Progenitor cell of endocrine pancreas (in vitro differentiated cells): ENCODE measurements around the gene FOLR2. TPM values are rescaled to one million over a fixed set of nuclear protein-coding genes. Genes with fewer than 3 reads are reported as not detected.

ENCODE experiments used
- DNase-seq: peaks from one replicate; pipeline ENCODE4 v3.0.0; 2021; ENCODE audit warnings: low spot score; ENCODE audit not compliant: unreplicated experiment
- H3K27ac Mint-ChIP-seq: 2 replicates; pipeline ENCODE4 v1.8.0; 2021; ENCODE audit warnings: mild to moderate bottlenecking, moderate library complexity, mixed read lengths
- H3K27me3 Mint-ChIP-seq: 2 replicates; pipeline ENCODE4 v1.8.0; 2021; ENCODE audit warnings: mixed read lengths
- H3K36me3 Mint-ChIP-seq: 2 replicates; pipeline ENCODE4 v1.8.0; 2022; ENCODE audit warnings: mixed read lengths; ENCODE audit not compliant: insufficient read depth
- H3K4me1 Mint-ChIP-seq: 2 replicates; pipeline ENCODE4 v1.8.0; 2021; ENCODE audit warnings: low read depth, mixed read lengths
- H3K4me3 Mint-ChIP-seq: 2 replicates; pipeline ENCODE4 v1.8.0; 2021; ENCODE audit warnings: low read depth, mild to moderate bottlenecking, moderate library complexity, mixed read lengths
- H3K9me3 Mint-ChIP-seq: 2 replicates; pipeline ENCODE4 v1.8.0; 2021; ENCODE audit warnings: low read depth, mixed read lengths
- total RNA-seq: library from RNA; stranded (reverse); gene quantifications from 2 replicates; pipeline ENCODE4 v1.2.1, GENCODE V29; 2021
- TF ChIP-seq, protein P1 (sequence below): fragments of 200-600 bp; sonication (generic); IDR thresholded peaks from one replicate; pipeline ENCODE4 v1.5.0; 2021; ENCODE audit warnings: antibody characterized with exemption, mild to moderate bottlenecking; ENCODE audit not compliant: unreplicated experiment

FOLR2 gene
- total RNA-seq, 1 donor from 2014 or later, result not detected

DNA sequence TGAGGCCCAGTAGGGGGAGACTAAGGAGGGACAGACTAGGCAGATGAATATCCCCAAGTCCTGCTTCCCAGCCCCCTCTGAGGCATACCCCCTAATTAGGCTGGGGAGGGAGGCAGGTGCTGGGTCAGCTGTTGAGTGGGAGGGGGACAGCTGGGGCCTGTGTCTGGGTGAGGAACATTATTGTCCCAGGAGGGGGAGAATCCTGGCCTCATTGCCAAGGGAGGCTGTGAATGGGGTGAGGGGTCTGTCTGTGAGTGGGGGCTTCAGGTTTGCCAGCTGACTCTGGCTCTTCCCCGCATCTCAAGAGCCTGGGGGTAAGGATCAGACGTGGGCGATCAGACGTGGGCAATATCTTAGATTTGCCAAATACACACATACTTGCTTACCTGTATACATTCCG, 10.1 kb downstream of the FOLR2 start:
- no peak for DNase-seq
- TF ChIP-seq, protein P1, sequence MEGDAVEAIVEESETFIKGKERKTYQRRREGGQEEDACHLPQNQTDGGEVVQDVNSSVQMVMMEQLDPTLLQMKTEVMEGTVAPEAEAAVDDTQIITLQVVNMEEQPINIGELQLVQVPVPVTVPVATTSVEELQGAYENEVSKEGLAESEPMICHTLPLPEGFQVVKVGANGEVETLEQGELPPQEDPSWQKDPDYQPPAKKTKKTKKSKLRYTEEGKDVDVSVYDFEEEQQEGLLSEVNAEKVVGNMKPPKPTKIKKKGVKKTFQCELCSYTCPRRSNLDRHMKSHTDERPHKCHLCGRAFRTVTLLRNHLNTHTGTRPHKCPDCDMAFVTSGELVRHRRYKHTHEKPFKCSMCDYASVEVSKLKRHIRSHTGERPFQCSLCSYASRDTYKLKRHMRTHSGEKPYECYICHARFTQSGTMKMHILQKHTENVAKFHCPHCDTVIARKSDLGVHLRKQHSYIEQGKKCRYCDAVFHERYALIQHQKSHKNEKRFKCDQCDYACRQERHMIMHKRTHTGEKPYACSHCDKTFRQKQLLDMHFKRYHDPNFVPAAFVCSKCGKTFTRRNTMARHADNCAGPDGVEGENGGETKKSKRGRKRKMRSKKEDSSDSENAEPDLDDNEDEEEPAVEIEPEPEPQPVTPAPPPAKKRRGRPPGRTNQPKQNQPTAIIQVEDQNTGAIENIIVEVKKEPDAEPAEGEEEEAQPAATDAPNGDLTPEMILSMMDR, result no peak
- Mint-ChIP-seq H3K4me3 (peak overlapping the region; percentile 83), H3K9me3 (no peaks in the 10 kb centered on the region), H3K27ac (peak overlapping the region; percentile 33), H3K27me3 (no peaks in the 10 kb centered on the region), H3K4me1 (peaks cover 24% of the 10 kb centered on the region), H3K36me3 (peaks cover 12% of the 10 kb centered on the region)

GRCh38 chr11:72227316-72228228, 11.0 kb downstream of the FOLR2 start:
- no peak for DNase-seq
- H3K4me1 Mint-ChIP-seq, result peaks cover 17% of the 10 kb centered on the region
- peak overlapping the region; percentile 49 for H3K27ac Mint-ChIP-seq
- TF ChIP-seq, protein P1, result no peak
- no peaks in the 10 kb centered on the region for H3K9me3 Mint-ChIP-seq
- no peaks in the 10 kb centered on the region for H3K27me3 Mint-ChIP-seq
- H3K4me3 Mint-ChIP-seq, result peak overlapping the region; percentile 26
- peaks cover 15% of the 10 kb centered on the region for H3K36me3 Mint-ChIP-seq

DNA sequence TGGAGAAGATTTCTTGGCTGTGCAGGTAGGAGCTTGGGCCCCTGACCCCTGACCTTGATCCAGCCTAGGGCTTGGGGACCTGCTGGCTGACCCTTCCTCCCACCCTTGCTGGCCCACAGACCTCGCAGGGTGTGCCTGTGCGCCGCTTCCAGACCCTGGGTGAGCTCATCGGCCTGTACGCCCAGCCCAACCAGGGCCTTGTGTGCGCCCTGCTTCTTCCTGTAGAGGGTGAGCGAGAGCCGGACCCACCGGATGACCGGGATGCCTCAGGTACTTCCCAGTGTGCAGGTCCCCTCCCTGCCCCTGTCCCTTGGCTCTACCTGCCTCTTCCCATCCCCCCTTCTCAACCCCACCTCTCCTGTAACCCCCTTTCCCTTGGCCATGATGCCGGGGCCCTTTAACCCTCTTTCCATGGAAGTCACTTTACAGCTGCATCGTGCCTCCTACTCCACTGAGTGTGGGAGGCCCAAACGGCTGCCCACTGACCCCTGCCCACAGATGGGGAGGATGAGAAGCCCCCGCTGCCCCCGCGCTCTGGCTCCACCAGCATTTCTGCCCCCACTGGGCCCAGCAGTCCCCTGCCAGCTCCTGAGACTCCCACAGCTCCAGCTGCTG, 11.7 kb downstream of the FOLR2 start:
- peaks cover 14% of the 10 kb centered on the region for H3K4me1 Mint-ChIP-seq
- no peaks in the 10 kb centered on the region for H3K27me3 Mint-ChIP-seq
- TF ChIP-seq, protein P1, result peak; percentile 16
- H3K4me3 Mint-ChIP-seq, result no peak overlapping the region
- DNase-seq, result no peak
- peaks cover 15% of the 10 kb centered on the region for H3K36me3 Mint-ChIP-seq
- no peak overlapping the region for H3K27ac Mint-ChIP-seq
- H3K9me3 Mint-ChIP-seq, result no peaks in the 10 kb centered on the region

- no peak for DNase-seq
- Mint-ChIP-seq H3K36me3 (peaks cover 19% of the 10 kb centered on the region), H3K4me3 (no peak overlapping the region), H3K9me3 (no peaks in the 10 kb centered on the region), H3K27ac (no peak overlapping the region), H3K4me1 (peaks cover 14% of the 10 kb centered on the region), H3K27me3 (no peaks in the 10 kb centered on the region)
- TF ChIP-seq, protein P1, result no peak
Observed at GRCh38 chr11:72228844-72229231, 12.2 kb downstream of the FOLR2 start.

GRCh38 chr11:72229336-72229924, 12.8 kb downstream of the FOLR2 start:
- Mint-ChIP-seq H3K36me3 (peaks cover 24% of the 10 kb centered on the region), H3K4me3 (no peak overlapping the region), H3K4me1 (peaks cover 14% of the 10 kb centered on the region), H3K27ac (no peak overlapping the region), H3K9me3 (no peaks in the 10 kb centered on the region), H3K27me3 (no peaks in the 10 kb centered on the region)
- no peak for DNase-seq
- TF ChIP-seq, protein P1, result no peak
